ENCODE measurements around the gene EME1. TPM values are rescaled to one million over a fixed set of nuclear protein-coding genes. Genes with fewer than 3 reads are reported as not detected.

Gene EME1
- total and polyA plus RNA-seq, 10 of the 15 experiments (the other 5 are each of a cell fraction or from before 2014, with no cell fraction given): 13.8 to 40.5 (median 22.0) TPM

DNA sequence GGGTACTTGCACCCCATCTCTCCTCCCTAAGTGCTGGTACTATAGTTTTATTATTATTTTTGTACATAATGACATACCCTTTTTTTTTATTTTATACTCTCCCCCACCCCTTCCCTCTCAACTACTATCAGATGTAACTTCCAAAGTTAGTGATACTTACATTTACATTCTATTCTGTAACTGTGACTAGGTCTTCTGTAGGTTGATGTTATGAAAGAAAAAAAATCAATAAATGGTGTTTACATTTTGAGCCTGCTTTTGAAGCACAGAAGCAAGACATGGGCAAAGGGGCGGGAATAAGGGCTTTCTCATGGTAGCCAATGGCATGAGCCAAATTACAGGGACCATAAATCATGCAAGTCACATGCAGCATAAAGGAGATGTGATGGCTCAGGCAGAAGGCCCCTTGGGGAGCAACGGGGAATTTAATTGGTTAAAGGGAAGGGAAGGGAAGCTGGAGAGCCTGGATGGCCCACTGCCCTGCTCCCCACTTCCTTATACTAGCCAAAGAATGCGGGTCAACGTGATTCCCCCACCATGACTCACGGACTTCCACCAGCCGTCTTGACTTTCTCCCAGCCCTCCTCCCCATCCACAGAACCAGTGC, 50.6 kb downstream of the EME1 start (continued):
- TF ChIP-seq, protein P1, sequence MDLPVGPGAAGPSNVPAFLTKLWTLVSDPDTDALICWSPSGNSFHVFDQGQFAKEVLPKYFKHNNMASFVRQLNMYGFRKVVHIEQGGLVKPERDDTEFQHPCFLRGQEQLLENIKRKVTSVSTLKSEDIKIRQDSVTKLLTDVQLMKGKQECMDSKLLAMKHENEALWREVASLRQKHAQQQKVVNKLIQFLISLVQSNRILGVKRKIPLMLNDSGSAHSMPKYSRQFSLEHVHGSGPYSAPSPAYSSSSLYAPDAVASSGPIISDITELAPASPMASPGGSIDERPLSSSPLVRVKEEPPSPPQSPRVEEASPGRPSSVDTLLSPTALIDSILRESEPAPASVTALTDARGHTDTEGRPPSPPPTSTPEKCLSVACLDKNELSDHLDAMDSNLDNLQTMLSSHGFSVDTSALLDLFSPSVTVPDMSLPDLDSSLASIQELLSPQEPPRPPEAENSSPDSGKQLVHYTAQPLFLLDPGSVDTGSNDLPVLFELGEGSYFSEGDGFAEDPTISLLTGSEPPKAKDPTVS (IDR thresholded peaks at IDR 0.05; ENCODE audit: low read depth, low read length): no peak
- TF ChIP-seq NFXL1 (IDR thresholded peaks at IDR 0.05; ENCODE audit: borderline replicate concordance) (no peak), RFX5 (IDR thresholded peaks at IDR 0.05; ENCODE audit: low read depth, low read length) (no peak), SIN3A (IDR thresholded peaks at IDR 0.05; ENCODE audit: low read depth, low read length) (no peak), NR2C2 (IDR thresholded peaks at IDR 0.05; ENCODE audit: borderline replicate concordance, control insufficient read depth, insufficient read length, low read depth) (no peak)

DNA sequence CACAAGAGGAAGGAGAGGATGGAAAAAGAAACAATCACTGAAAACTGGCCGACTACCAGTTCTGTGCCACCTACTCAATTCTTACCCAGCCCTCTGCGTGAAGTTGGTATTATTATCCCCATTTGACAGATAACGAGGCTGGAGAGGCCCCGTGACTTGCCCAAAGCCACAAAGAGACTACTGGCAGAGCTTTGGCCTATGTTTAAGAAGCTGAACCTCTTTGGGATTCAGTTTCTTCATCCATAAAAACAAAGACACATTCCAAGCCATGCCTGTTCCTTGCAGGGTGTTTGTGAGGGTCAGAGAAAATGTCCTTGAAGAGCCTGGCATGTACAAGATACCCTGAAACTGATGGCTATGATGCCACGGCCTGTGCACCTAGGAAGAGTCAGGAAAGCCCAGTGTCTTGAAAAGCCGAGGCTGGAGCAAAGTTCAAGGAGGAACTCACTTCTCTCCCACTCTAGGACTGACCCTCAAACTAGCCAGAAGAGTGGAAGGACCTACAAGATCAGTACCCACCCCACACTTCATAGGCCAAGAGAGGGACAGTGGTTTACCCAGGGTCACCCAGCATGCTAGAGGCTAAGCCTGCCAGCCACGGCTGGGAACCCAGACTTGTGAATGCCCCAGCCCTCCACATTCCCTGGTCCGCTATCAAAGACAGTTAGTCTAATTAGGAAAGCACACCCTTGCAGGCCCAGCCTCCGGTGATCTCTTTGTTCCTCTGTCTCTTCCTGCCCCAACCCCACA, 51.4 kb downstream of the EME1 start:
- peaks cover 6% of the 10 kb centered on the region for H3K79me2 ChIP-seq (ENCODE audit: control insufficient read depth, insufficient read depth, low read length)
- ChIA-PET POLR2A (no interaction called here), CTCF (interaction anchor here (1.0 to 4.5 kb wide), 2 partner anchors 11 to 27 kb away, joined by 3 to 45 read pairs; partner anchors contain the start of gene LRRC59), SMC1A (ENCODE audit: uncharacterized antibody, unreplicated experiment) (no interaction called here), RAD21 (ENCODE audit: unreplicated experiment) (interaction anchor here (3.2 kb wide), 1 partner anchor 27 kb away, joined by 20 read pairs; the partner anchor contains the start of gene LRRC59)
- WGBS (ENCODE audit: insufficient coverage, insufficient replicate concordance, low lambda C conversion rate, missing lambda C conversion rate): 79% methylated on average over 9 of the region's 9 CpGs
- H4K20me1 ChIP-seq (ENCODE audit: control insufficient read depth, insufficient read depth): no peaks in the 10 kb centered on the region
- TF ChIP-seq NBN (IDR thresholded peaks at IDR 0.05) (no peak), BRCA1 (IDR thresholded peaks at IDR 0.05; ENCODE audit: low read depth, low read length) (no peak), YBX1 (IDR thresholded peaks at IDR 0.05) (no peak), BACH1 (IDR thresholded peaks at IDR 0.05; ENCODE audit: borderline replicate concordance) (no peak), PAX5 (IDR thresholded peaks at IDR 0.05; ENCODE audit: borderline replicate concordance, low read depth, low read length) (no peak), SUZ12 (IDR thresholded peaks at IDR 0.05; ENCODE audit: unreplicated experiment) (no peak), CREM (IDR thresholded peaks at IDR 0.05; ENCODE audit: low read depth) (no peak), CREB1 (IDR thresholded peaks at IDR 0.05; ENCODE audit: low read depth) (no peak)
- TF ChIP-seq, protein P2, sequence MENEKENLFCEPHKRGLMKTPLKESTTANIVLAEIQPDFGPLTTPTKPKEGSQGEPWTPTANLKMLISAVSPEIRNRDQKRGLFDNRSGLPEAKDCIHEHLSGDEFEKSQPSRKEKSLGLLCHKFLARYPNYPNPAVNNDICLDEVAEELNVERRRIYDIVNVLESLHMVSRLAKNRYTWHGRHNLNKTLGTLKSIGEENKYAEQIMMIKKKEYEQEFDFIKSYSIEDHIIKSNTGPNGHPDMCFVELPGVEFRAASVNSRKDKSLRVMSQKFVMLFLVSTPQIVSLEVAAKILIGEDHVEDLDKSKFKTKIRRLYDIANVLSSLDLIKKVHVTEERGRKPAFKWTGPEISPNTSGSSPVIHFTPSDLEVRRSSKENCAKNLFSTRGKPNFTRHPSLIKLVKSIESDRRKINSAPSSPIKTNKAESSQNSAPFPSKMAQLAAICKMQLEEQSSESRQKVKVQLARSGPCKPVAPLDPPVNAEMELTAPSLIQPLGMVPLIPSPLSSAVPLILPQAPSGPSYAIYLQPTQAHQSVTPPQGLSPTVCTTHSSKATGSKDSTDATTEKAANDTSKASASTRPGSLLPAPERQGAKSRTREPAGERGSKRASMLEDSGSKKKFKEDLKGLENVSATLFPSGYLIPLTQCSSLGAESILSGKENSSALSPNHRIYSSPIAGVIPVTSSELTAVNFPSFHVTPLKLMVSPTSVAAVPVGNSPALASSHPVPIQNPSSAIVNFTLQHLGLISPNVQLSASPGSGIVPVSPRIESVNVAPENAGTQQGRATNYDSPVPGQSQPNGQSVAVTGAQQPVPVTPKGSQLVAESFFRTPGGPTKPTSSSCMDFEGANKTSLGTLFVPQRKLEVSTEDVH (IDR thresholded peaks at IDR 0.05; ENCODE audit: low read depth, partially characterized antibody): no peak
- BruUV-seq (replicated peaks): no TSS peak
- H3K4me2 ChIP-seq (ENCODE audit: control insufficient read depth, insufficient read depth): no peak overlapping the region; the same call in 1 of the 2 replicates
- no peak for DNase-seq (ENCODE audit: low read depth, low spot score)
- no peak overlapping the region for H3K4me3 ChIP-seq
- FAIRE-seq: no peak
- H3K4me1 ChIP-seq (ENCODE audit: control insufficient read depth, insufficient read depth, low read length): peaks cover 29% of the 10 kb centered on the region
- H2AFZ ChIP-seq (ENCODE audit: control insufficient read depth, low read depth, low read length): no peak overlapping the region
- in situ Hi-C loops (cut with MboI): no loop called here
- ATAC-seq: no peak
- no peaks in the 10 kb centered on the region for H3K36me3 ChIP-seq (ENCODE audit: control insufficient read depth in 2 of 2, insufficient read depth in 2 of 2, low read length in 1 of 2)
- no peak overlapping the region for H3K27ac ChIP-seq (ENCODE audit: control insufficient read depth, insufficient read depth)
- H3K9me3 ChIP-seq (replicated peaks; ENCODE audit: control insufficient read depth, insufficient read depth, low read length): no peaks in the 10 kb centered on the region
- H3K27me3 ChIP-seq (replicated peaks in 1 of 2; ENCODE audit: control insufficient read depth in 2 of 2, insufficient read depth in 2 of 2, low read length in 1 of 2): no peaks in the 10 kb centered on the region
- no peak overlapping the region for H3K9ac ChIP-seq (ENCODE audit: control insufficient read depth, insufficient read depth, low read length)
- intact Hi-C loops (cut with micrococcal nuclease; ENCODE audit: unreplicated experiment): no loop called here

Measured in GM12878 (cell line).